Mesothelial cell of epicardium (in vitro differentiated cells): ENCODE measurements around the gene PRR13. TPM values are rescaled to one million over a fixed set of nuclear protein-coding genes. Genes with fewer than 3 reads are reported as not detected.
"Not testable (repeated sequence)": the region's sequence is repeated elsewhere in the genome, so short reads cannot be mapped to it uniquely, and the experiment has no call there.

ENCODE experiments used
- DNase-seq, 2 experiments: peaks; one replicate each; pipeline ENCODE4 v3.0.0; 2021; ENCODE audit warnings: low spot score in 2 of 2; ENCODE audit not compliant: unreplicated experiment in 2 of 2
- H3K27ac Mint-ChIP-seq: 2 replicates; pipeline ENCODE4 v1.8.0; 2021; ENCODE audit warnings: mixed read lengths
- H3K27me3 Mint-ChIP-seq: 2 replicates; pipeline ENCODE4 v1.8.0; 2021; ENCODE audit warnings: low read depth, mixed read lengths
- H3K36me3 Mint-ChIP-seq: 2 replicates; pipeline ENCODE4 v1.8.0; 2021; ENCODE audit warnings: mixed read lengths
- H3K4me1 Mint-ChIP-seq: 2 replicates; pipeline ENCODE4 v1.8.0; 2021; ENCODE audit warnings: mixed read lengths
- H3K4me3 Mint-ChIP-seq: 2 replicates; pipeline ENCODE4 v1.8.0; 2021; ENCODE audit warnings: mild to moderate bottlenecking, moderate library complexity, mixed read lengths
- H3K9me3 Mint-ChIP-seq: 2 replicates; pipeline ENCODE4 v1.8.0; 2021; ENCODE audit warnings: mixed read lengths
- CTCF ChIP-seq: fragments of 200-600 bp; sonication (generic); IDR thresholded peaks from one replicate; pipeline ENCODE4 v1.5.0; 2021; ENCODE audit warnings: antibody characterized with exemption; ENCODE audit not compliant: unreplicated experiment
- total RNA-seq: library from RNA; stranded (reverse); gene quantifications from 3 replicates; pipeline ENCODE4 v1.2.1, GENCODE V29; 2021

Gene PRR13
- total RNA-seq, 1 donor from 2014 or later = 76.2 TPM

GRCh38 chr12:53431187-53431586 is 10.3 kb upstream of the PRR13 start:
- no peaks in the 10 kb centered on the region for H3K36me3 Mint-ChIP-seq
- TF ChIP-seq CTCF = no peak

GRCh38 chr12:53435326-53435725 is 6.2 kb upstream of the PRR13 start:
- H3K9me3 Mint-ChIP-seq, H3K27me3 Mint-ChIP-seq: not testable (repeated sequence)

More at GRCh38 chr12:53431187-53431586, 10.3 kb upstream of the PRR13 start:
- Mint-ChIP-seq H3K9me3 (no peaks in the 10 kb centered on the region), H3K4me3 (no peak overlapping the region), H3K4me1 (peaks cover 3% of the 10 kb centered on the region), H3K27me3 (no peaks in the 10 kb centered on the region), H3K27ac (no peak overlapping the region)
- no peak for DNase-seq

GRCh38 chr12:53439582-53439981 is 2.0 kb upstream of the PRR13 start:
- not testable (repeated sequence) for DNase-seq, H3K27me3 Mint-ChIP-seq, H3K27ac Mint-ChIP-seq, H3K4me3 Mint-ChIP-seq, H3K9me3 Mint-ChIP-seq, H3K36me3 Mint-ChIP-seq
- peaks cover 25% of the 10 kb centered on the region for H3K4me1 Mint-ChIP-seq

More at GRCh38 chr12:53435326-53435725, 6.2 kb upstream of the PRR13 start:
- DNase-seq, H3K4me1 Mint-ChIP-seq, H3K27ac Mint-ChIP-seq, H3K36me3 Mint-ChIP-seq, H3K4me3 Mint-ChIP-seq: not testable (repeated sequence)

- Mint-ChIP-seq H3K36me3 (peaks cover 16% of the 10 kb centered on the region), H3K27me3 (no peaks in the 10 kb centered on the region), H3K9me3 (no peaks in the 10 kb centered on the region), H3K4me1 (peaks cover 25% of the 10 kb centered on the region), H3K4me3 (no peak overlapping the region), H3K27ac (no peak overlapping the region)
- TF ChIP-seq CTCF = no peak
- no peak for DNase-seq
These were observed 2.4 kb downstream of the PRR13 start for GRCh38 chr12:53443955-53444354.

GRCh38 chr12:53444593-53445325 is 3.2 kb downstream of the PRR13 start:
- peaks cover 25% of the 10 kb centered on the region for H3K4me1 Mint-ChIP-seq
- not testable (repeated sequence) for H3K4me3 Mint-ChIP-seq, H3K27ac Mint-ChIP-seq, H3K27me3 Mint-ChIP-seq, DNase-seq, H3K9me3 Mint-ChIP-seq
- peaks cover 16% of the 10 kb centered on the region for H3K36me3 Mint-ChIP-seq

- TF ChIP-seq CTCF = no peak
- no peaks in the 10 kb centered on the region for H3K27me3 Mint-ChIP-seq
- H3K27ac Mint-ChIP-seq = no peak overlapping the region
- H3K4me1 Mint-ChIP-seq = peaks cover 23% of the 10 kb centered on the region
- no peak overlapping the region for H3K4me3 Mint-ChIP-seq
- H3K9me3 Mint-ChIP-seq = no peaks in the 10 kb centered on the region
- peaks cover 29% of the 10 kb centered on the region for H3K36me3 Mint-ChIP-seq
- no peak for DNase-seq
These were observed 9.4 kb downstream of the PRR13 start for GRCh38 chr12:53450936-53451335.

GRCh38 chr12:53451661-53452158 is 10.2 kb downstream of the PRR13 start, which contains the start of gene PCBP2:
PCBP2 (plus strand) TSS chr12:53452102; CDS start chr12:53454801, 2,699 bp downstream.
- Mint-ChIP-seq H3K27ac (peak within 1 kb of the TSS; percentile 99), H3K4me3 (peak within 1 kb of the TSS; percentile 93)

More at GRCh38 chr12:53451661-53452158, 10.2 kb downstream of the PRR13 start, which contains the start of gene PCBP2:
- Mint-ChIP-seq H3K27me3 (no peaks in the 10 kb centered on the region), H3K36me3 (peaks cover 30% of the 10 kb centered on the region), H3K9me3 (no peaks in the 10 kb centered on the region), H3K4me1 (peaks cover 23% of the 10 kb centered on the region)
- DNase-seq = peak; percentile 91 to 94
- peak; percentile 78 for TF ChIP-seq CTCF
